Measurements from ENCODE around the gene NMT1.
"Not testable (repeated sequence)": the region's sequence is repeated elsewhere in the genome, so short reads cannot be mapped to it uniquely, and the experiment has no call there.

NMT1 gene

DNA sequence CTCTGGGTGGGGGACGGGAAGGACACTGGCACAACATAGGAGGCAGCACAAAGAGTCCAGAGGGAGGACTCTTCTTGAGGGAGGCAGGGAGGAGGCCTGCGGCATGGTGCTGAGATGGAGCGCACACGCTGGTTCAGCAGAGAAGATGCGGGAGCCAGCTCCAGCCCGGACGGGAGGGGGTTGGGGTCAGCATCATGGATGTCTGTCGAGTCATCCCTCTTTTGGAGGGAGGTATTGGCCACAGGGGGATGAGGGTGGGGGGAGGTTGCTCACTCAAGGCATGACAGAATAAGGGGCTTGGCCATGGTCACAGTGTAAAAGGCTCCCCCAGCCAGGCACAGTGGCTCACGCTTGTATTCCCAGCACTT lies 29.0 kb upstream of the NMT1 start:
- intact Hi-C loops (cut with DNase I), result no loop called here
- DNase-seq, result no peak

DNA sequence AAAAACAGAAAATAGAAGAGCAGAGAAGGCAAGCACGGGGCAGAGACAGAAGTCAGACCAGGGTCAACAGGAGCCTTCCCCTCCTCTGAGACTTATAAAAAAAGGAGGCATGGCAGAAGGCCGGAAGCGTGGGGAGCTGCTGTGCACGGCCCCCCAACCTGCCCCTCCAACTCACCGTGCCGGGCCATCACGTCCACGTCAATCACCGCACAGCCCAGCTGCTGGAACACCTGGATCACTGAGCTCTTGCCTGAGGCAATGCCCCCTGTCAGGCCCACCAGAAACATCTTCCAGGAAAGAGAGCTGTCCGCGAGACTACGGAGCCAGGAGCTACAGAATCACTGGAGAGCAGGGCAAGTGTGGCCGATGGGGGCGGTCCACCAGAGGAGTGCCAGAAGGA lies 26.5 kb upstream of the NMT1 start:
- intact Hi-C loops (cut with DNase I), result no loop called here
- no peak for DNase-seq

DNA sequence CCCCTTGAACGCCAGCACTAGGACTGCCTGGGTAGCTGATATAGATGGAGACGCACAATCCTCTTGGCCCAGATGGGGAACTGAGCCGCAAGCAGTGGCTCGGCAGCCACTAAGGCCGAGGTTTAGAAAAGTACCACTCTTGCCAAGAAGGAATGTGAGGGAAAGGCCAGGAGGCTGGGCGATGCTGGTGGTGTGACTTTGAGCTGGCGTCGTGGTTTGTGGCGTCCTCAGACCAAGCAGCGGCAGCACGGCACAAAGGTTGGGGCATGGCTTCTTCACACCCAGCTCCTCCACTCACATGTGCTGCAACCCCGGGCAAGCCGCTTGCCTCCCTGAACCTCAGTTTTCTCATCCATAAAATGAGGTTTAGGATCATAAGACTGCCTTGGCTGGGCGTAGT lies 25.3 kb upstream of the NMT1 start:
- intact Hi-C loops (cut with DNase I), result no loop called here
- no peak for DNase-seq

DNA sequence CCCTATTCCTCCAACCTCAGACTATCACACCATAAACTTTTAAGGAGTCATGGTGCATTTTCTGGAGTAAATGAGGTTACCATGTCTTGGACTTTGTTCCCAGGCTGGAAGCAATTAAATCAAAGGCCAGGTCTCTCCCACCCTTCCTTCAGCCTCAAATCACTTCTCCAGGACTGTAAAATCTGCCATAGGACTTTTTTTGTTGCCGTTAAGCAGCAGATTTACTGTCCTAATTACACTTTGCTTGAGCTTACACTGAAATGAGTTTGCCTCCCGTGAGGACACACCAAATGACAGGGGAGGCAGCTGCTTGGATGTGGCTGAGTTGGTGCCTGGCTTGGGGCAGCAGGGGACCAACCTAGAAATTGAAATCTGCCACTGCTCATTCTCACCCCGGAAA lies 24.4 kb upstream of the NMT1 start:
- no peak for DNase-seq
- intact Hi-C loops (cut with DNase I), result no loop called here

DNA sequence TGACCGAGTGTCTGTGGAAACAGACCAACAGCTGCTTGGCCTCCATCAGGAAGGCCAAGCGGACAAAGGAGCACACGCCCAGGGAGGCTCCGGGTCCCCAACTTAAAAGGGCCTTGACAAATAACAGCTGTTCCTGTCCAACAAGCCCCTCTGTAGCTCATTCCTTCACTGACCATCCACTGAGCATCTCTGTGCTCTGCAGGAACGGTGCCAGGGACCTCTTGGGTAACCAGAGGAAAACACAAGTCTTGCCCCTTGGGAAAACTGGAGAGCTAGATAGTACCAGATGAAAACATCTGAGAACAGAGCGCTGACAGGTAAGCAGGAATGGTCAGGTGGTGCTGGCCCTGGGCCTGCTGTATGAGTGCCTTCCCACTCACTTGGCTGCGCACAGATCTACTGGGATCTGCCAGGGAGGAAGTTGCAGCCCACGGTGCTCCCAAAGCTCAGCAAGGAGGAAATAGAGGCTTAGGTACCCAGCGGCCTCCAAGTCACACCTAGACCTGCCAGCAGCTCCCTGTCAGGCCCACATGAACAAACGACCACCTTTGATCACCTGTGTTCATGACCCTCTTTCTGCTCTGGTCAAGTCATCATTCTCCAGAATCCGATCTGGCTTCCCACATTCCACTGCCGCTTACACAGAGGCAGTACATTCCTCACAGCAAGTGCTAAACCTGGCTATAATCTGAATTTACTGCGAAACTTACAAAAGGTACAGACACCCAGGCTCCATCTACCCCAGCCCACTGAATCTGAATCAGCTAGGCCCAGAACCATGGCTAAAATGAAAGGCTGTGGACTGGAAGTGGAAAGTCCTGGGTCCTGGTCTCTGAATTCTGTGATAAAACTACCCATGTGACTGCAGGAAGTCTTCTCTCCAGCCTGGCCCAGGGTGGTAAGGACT lies 22.1 kb upstream of the NMT1 start:
- DNase-seq, result no peak
- intact Hi-C loops (cut with DNase I), result no loop called here

DNA sequence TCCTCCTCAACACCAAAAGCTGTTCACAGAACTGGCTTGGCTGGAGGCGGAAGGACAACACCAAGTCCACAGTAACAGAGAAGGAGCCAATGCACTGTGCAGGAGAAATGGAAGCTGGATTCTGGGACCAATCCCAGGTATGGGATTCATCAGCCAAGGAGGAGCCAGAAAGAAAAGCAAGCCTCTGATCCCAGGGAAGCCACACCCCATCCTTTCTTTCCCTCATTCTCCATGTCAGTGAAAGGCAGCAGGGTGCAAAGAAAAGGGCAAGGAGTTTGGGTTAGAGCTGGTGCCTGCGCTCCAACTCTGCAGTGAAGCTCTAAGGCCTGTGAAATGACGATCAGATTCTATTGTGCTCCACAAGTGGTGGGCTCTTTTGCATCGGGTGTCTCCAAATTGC lies 20.7 kb upstream of the NMT1 start:
- intact Hi-C loops (cut with DNase I), result no loop called here
- no peak for DNase-seq

DNA sequence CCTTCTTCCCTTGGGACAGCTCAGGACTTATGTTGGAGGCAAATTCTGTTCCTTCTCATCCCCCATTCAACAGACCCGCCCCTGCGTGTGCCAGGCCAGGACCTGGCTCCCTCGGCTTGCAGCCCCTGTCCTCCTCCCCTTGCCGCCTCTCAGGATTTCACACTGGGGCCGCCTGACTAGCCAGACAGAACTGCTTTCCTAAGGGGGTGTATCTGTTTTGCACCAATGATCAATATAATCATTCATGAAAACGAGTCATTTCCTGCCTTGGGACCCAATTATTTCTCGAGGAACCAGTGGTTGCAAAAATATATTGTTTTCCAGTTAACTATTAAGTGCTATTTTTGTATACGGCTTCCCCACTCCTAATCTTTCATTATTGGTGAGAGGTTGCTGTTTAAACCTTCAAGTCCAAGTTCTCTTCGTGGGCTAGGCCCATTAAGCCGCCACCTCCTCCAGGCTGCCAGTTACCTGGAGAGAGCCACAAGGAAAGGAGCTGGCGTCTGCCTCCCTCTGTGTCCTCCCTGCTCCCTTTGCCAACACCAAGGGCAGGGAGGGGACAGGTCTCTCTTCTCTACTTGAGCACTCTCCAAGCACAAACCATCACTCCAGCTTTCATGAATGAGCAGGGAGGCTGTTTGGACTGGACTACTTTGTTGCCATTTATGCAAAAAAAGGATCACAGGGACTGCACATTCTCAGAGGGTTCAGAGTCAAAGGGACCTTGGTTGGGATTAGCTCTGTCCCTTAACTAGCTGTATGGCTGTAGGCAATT lies 18.6 kb upstream of the NMT1 start:
- no peak for DNase-seq
- intact Hi-C loops (cut with DNase I), result no loop called here

DNA sequence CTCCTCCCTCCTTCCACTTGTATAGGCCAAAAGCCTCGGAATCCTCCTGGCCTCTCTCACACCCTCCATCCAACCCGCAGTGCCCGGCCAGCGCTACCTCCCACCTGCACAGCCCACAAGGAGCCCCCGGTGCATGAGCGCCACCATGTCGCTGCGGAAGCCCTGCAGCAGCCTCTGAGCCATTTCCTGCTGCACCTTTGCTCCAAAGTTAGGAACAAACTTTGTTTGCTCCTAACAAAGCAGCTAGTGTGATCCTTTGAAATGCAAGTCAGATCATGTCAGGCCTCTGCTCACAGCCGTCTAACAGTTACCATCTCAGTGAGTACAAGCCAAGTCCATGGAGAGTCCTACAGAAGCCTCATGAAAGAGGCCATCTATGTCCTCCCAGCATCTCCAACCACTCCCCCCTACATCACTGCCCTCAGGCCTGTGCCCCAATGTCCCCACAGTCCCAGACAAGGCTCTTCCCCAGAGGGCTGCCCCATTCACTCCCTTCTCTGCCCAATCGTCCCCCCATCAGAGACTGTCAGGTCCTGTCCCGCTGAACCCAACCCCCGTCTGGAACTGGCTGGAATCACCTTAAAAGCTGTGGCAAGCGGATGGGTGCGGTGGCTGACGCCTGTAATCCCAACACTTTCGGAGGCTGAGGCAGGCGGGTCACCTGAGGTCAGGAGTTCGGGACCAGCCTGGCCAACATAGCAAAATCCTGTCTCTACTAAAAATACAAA lies 17.1 kb upstream of the NMT1 start:
- intact Hi-C loops (cut with DNase I), result no loop called here
- DNase-seq, result no peak

DNA sequence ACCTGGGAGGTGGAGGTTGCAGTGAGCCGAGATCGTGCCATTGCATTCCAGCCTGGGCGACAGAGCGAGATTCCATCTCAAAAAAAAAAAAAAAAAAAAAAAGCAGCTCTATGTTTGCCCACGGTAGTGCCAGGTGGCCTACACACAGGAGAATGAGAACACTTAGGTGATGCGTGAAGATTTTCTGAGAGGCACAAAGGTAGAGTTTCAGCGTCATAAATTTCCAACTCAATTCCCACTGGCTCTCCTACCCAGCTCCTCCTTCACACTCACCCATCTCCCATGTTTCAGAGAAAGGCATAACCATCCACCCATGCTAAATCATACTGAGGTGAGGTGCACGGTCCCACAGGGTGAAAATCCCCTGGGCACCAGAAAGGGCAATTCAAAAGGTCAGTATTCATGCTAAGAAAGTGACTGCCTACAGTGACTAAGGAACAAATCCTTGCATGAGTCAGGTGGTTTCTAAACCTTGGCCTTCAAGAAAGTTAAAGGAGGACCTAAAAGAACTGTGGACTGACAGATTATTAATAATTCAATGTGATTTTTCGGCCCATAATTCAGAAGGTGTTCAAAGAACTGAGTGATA lies 14.5 kb upstream of the NMT1 start:
- no peak for DNase-seq
- intact Hi-C loops (cut with DNase I), result no loop called here

DNA sequence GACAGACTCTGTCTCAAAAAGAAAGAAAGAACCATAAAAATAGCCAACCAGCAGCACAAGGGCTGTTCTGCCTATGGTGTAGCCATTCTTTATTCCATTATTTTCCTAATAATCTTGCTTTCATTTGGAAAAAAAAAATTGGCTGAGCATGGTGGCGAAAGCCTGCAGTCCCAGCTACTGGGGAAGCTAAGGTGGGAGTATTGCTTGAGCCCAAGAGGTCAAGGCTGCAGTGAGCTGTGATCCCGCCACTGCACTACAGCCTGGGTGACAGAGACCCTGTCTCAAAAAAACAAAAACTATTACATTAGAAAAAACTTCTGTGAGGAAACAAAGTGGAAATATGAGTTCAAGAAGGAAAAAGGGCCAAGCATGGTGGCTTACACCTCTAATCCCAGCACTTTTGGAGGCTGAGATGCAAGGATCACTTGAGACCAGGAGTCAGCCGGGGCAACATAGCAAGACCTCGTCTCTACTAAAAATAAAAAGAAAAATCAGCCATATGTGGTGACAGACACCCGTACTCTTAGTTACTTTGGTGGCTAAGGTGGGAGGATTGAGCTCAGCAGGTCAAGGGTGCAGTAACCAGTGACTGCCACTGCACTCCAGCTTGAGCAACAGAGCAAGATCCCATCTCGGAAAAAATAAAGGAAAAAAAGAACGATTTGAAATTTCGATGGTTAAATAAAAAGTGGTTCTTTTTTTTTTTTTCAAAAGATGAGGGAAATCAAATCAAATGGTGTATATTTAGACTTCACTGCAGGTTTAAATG lies 12.1 kb upstream of the NMT1 start:
- no peak for DNase-seq
- intact Hi-C loops (cut with DNase I), result no loop called here

DNA sequence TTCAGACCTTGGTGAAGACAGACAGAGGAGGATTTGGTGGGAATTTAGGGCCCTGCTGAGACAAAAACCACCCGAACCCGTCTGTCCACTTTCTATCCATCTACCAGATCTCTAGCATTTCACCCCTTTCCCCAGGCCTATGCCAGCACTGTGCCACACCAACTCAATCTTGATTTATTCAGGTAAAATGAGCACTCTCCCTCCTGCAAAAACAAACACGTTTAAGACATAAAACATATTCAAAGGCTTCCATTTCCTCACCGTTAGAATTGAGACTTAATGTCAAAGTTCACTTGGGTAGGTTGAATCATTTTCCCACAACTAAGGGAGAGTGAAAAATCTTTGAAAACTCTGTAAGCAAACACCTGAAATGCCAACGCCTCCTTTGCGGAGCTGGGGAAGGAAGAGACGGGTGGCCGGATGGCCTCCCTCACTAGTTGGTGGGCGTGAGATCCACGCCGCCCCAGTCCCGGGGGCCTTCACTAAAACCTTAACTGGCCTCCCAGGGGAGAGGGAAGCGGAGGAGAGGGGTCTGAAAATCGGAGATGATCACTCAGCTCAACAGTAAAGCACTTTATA lies 10.5 kb upstream of the NMT1 start:
- intact Hi-C loops (cut with DNase I), result no loop called here
- DNase-seq, result no peak

DNA sequence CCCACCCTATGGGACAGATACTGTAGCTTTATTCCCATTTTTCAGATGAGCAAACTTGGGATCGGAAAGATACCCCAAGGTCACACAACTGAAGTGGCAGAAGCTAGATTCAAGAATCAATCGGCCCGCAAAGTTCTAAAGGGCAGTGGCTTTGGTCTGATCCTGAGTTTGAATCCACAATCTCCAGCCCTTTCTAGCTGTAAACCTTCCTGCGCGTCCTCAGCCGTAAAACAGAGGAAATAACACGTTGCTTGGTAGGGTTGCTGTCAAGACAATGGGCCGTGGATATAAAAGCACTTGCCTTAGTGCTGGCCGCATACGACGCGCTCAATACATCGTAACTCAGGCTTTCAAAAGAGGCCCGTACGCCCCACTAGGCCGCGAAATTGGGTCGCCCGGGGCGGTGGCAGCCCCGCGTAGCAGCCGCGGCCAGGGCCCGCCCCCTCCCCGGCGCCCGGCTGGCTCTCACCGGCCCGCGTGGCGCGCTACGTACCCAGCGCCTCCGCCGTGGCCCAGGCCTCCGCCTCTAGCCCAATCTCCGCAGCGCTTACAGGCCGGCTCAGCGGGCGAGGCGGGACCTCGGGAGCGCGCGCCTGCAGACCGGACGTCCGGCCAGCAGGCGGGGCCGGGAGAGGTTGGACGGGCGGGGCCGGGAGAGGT lies 9.9 kb upstream of the NMT1 start, which contains the start of gene DCAKD:
Gene DCAKD (minus strand): TSS at position 573 of the 660 bp plus-strand sequence. CDS start 16,747 bp downstream, outside the sequence.
- intact Hi-C loops (cut with DNase I), result no loop called here
- peak; percentile 74 to 97 (median 92) for DNase-seq

DNA sequence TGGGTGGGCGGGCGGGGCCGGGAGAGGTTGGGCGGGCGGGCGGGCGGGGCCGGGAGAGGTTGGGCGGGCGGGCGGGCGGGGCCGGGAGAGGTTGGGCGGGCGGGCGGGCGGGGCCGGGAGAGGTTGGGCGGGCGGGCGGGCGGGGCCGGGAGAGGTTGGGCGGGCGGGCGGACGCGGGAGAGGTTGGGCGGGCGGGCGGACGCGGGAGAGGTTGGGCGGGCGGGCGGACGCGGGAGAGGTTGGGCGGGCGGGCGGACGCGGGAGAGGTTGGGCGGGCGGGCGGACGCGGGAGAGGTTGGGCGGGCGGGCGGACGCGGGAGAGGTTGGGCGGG lies 9.4 kb upstream of the NMT1 start:
- intact Hi-C loops (cut with DNase I); DNase-seq: not testable (repeated sequence)

DNA sequence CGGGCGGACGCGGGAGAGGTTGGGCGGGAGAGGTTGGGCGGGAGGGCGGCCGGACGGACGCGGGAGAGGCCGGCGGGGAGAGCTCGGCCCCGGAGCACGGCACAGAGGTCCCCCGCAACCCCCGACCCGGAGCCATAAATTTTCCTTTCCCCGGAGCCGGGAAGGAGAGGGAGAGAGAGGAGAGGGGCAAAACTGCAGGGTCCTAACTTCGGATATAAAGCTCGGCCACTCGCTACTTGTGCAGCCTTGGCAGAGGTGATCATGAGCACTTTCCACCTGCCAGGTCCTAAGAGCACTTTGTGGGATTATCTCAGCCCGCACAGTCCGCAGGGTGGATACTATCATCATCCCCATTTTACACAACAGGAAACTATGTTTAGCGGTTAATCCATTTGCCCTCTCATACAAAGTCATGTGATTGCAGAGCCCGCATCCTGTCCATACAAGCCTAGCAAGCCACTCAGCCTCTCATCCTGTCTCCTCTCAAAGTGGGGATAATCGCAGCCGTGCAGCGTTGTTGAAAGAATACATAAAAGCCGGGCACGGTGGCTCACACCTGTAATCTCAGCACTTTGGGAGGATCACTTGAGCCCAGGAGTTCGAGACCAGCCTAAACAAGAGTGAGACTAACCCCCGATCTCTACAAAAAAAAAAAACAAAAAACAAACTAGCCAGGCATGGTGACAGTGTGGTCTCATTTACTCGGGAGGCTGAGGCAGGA lies 8.9 kb upstream of the NMT1 start:
- intact Hi-C loops (cut with DNase I), result no loop called here
- peak in 31 of 42 donors; percentile 8 to 73 (median 28) for DNase-seq

DNA sequence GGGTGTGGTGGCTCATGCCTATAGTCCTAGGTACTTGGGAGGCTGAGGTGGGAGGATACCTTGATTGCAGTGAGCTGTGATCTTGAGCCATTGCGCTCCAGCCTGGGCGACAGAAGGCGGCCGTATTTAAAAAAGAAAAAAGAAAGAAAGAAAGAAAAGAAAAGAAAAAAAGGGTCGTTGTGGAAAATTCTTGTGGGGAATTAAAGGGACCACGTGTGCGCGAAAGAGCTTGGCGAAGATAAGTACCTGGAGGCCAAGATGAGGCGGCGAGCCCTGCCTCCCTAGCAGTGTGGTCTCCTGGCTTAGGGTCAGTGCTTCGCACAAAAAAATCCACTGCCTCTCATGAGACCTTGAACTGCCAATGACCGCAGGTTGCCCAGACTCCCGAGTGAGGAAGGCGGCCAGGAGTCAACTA lies 728 bp upstream of the NMT1 start:
- intact Hi-C loops (cut with DNase I), result no loop called here
- DNase-seq, result peak in 2 of 42 donors; percentile 9 to 47

DNA sequence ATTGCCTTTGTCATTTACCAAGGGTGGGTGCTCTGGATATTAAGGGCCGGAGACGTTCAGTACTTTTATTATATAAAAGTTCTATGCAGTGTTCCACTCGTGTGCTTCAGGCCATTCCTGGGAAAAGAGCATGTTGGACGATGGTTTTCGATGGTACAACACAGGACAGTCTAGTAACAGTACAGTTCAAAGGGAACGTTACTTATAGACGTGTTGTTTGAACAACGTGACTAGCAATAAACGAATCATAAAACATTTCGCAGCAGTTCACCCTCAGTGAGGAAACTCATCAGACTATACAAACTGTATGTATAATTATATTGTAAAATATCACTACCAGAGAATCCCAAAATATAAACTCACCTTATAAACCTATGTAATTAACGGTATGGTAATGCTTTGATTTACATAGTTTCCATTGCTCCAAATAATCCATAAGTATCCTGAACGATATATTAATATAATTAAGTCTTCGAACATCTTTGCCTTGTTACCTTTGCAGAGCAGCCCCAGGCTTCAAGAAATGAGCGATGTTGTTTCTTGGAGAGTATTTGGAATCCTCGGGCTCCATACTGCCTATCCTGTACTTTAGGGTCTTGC lies 589 bp downstream of the NMT1 start:
- no peak for DNase-seq
- intact Hi-C loops (cut with DNase I), result no loop called here

DNA sequence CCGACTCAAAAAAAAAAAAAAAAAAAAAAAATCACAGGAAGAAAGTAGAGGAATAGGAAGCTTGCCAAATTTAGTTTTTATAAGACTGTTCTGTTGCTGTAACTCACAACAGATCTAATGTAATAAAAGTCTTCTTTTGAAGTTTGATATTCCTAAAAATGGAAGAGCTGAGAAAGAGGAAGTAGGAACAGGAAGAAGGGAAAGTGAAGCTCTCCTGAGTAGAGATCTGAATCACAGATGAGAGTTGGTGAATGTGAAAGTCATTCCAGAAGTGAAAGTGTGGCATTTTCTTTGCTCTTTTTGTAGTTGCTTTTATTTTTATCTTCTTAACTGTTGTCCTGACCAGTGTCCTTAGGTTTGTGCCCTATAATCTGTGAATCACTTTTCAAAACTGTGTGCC lies 2.1 kb downstream of the NMT1 start:
- no peak for DNase-seq
- intact Hi-C loops (cut with DNase I), result no loop called here
